HFF-Myc (cell line): ENCODE results near the gene C14orf180.

Experiments
- DNase-seq: peaks from one replicate; pipeline ENCODE4 v3.0.0-alpha.2; 2011; ENCODE audit warnings: low read depth; ENCODE audit errors: extremely low read depth
- H3K4me3 ChIP-seq: replicated peaks from 2 replicates; pipeline ENCODE4 v1.5.1; 2011; ENCODE audit warnings: low read depth, mild to moderate bottlenecking, control low read depth, low read length
- CTCF ChIP-seq: IDR thresholded peaks from 2 replicates; pipeline ENCODE4 v1.5.1; 2012; ENCODE audit warnings: mild to moderate bottlenecking, low read depth, low read length, control low read depth; ENCODE audit errors: missing control alignments

C14orf180 gene

GRCh38 chr14:104555430-104556255, 23.9 kb upstream of the C14orf180 start:
- no peak for TF ChIP-seq CTCF
- no peak overlapping the region for H3K4me3 ChIP-seq

GRCh38 chr14:104556256-104557021, 23.1 kb upstream of the C14orf180 start:
- no peak for TF ChIP-seq CTCF
- H3K4me3 ChIP-seq, result no peak overlapping the region
- no peak for DNase-seq

More at GRCh38 chr14:104555430-104556255, 23.9 kb upstream of the C14orf180 start:
- DNase-seq, result no peak

GRCh38 chr14:104557086-104557485, 22.5 kb upstream of the C14orf180 start:
- DNase-seq, result no peak
- TF ChIP-seq CTCF, result no peak
- H3K4me3 ChIP-seq, result no peak overlapping the region

GRCh38 chr14:104557766-104558165, 21.8 kb upstream of the C14orf180 start:
- no peak overlapping the region for H3K4me3 ChIP-seq
- DNase-seq, result no peak
- TF ChIP-seq CTCF, result no peak

- no peak for TF ChIP-seq CTCF
- no peak overlapping the region for H3K4me3 ChIP-seq
- no peak for DNase-seq
Measured at GRCh38 chr14:104558231-104559027, 21.1 kb upstream of the C14orf180 start.

- DNase-seq, result no peak
- TF ChIP-seq CTCF, result no peak
- no peak overlapping the region for H3K4me3 ChIP-seq
Measured at GRCh38 chr14:104559028-104559803, 20.3 kb upstream of the C14orf180 start.
